T47D (cell line): Measurements from ENCODE around the gene FEV.
A peak's percentile ranks its signal among the peaks of the same experiment; 100 is the strongest.

Experiments used
- DNase-seq, 2 experiments: peaks; one replicate each; pipeline versions ENCODE4 v3.0.0 to v3.0.0-alpha.2; 2011 to 2012; ENCODE audit warnings: low read depth in 1 of 2, low spot score in 1 of 2
- JUND ChIP-seq: IDR thresholded peaks from 2 replicates; pipeline ENCODE4 v1.6.1; 2012; ENCODE audit warnings: low read depth
- in situ Hi-C: cut with HindIII; loops from 2 replicates; pipeline ENCODE4 v1.10.0; 2016; ENCODE audit warnings: low sequenced_read_pairs, low pct_unique_long_range_greater_than_20kb

FEV gene

DNA sequence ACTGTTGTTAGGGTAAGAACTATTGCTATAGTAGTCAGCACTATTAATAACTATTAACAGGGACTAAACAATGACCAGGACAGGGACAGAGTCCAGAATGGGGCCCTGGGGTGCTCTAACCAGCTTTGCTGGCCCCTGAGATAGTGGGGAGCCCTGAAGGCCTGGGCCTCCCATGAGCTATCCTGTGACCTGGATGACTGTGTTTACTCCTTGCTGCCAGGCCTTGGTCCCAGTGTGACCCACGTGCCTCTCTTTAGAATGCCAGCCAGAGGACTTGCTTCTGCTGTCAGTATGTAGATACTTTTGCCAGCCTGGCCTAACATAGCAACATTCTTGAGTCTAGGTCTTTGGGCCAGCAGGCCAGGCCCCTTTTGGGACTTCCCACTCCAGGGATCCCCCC lies 14.1 kb downstream of the FEV start:
- no peak for TF ChIP-seq JUND
- in situ Hi-C loops: no loop called here
- no peak for DNase-seq

DNA sequence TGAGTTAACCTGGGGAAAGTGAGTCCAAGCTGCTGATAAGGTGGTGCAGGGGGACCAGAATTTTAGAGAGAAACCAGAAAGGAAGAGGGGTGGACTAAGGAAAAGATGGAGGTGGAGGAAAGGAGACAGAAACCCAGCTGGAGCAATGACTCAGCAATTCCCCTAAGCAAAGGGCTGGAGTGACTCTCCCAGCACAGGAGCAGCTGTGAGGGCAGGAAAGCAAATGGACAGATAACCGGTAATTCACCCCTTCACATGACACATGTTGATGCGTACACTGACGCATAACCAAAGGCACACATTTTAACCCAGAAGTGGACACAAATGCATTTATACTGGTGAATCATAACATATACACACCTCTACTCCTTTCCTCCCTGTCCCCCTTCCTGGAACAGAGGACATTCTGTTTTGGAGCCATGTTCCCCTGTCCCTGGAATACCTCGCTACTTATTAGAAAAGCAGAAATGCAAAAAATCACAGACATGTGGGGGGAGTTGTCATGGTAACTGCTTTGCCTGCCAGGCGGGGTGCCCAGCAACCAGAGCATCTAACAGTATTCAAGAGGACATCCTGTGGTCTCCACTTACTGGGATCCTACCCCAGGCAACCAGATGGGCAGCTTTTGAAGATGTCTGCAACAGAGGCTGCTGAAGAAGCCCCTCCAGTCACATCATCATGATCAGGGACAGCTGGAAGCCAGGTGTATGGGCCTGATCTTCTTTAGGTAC lies 20.8 kb downstream of the FEV start:
- in situ Hi-C loops: no loop called here
- no peak for DNase-seq
- TF ChIP-seq JUND: no peak

DNA sequence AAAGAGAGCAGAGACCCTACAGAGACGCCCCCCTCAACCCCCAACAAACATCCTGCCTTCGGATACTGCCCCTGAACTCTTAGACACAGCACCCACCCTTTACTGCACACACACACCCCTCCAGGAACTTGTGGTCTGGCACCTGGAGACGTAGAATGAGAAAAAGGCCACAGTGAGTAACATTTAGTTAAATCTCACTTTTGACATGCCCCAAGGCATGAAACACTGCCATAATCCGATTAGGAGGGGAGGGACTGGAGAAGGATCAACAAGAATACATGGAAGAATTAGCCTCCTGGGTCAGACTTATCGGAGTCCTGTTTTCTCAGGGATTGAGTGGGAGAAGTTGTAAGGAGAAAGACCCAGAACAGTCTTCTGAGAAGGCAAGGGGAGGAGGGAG lies 21.4 kb downstream of the FEV start:
- no peak for TF ChIP-seq JUND
- in situ Hi-C loops: no loop called here
- no peak for DNase-seq

DNA sequence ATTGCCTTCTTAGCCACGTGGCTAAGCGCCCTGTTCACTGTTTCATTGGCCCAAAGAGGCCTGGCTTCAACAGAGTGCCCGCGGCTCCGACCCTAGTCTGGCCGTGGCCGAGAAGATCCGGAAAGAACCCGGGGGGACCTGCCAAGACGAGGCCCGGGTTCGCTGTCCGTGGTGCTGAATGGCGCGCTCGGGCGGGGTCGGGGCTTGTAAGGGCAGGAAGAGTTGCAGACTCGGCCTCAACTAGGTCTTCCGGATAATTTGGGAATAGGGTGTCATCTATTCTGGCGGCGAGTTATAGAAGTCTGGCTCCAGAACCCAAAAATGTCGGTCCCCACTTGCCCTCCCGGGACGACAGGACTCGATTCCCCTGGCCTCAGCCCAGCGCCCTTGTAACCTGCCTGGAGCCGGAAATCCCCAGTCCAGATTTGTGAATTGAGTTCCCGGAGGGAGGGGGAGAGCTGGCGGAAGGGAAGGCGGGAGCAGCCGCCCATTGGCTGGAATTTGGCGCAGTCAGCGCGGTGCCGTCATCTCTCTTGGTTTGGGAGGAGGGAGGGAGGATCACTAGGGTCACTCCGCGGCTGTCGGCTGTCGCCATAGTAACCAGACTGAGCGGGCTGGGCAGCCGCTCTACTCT lies 22.0 kb downstream of the FEV start:
- DNase-seq: peak; percentile 59 to 73

DNA sequence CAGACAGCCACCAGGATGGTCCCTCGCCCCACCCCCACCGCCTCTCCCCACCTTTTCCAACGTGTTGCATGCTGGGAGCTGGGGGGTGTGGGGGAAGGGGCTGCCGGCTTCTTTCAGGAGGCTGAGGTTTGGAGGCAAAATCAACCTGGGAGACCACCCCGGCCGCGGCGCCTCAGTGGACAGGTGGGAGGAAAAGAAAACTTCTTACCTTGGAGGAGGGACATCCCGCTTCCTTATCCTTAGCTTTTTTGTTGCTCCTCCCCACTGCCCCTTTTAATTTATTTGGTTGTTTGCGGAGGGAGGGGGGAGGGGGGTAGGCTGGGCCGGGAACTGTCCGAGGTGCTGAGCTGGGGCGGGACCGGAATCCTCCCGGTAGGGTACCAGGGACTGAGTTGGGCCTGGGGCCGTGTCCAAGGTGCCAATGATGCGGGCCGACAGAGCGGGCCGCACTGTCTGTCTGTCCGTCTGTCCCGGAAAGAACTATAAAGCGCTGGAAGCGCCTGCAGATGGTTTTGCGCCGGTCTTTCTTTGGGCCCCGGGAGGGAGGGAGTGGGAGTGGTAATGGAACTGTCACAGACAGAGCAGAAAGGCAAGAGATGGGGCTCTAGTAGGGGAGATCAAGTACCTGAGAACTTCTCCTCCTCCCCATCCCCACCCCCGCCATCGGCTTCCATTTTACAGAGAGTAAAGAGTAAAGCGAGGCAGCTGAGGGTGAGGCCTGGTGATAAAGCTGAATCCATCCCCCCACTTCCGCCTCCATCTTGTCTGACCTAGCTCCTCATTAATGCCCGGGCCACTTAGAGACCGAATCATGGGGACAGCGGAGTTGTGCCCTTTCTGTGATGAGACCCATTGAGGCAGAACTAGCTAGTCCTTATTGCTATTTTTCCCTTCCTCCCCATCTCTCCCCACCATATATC lies 23.1 kb downstream of the FEV start:
- in situ Hi-C loops: no loop called here
- no peak for TF ChIP-seq JUND
- DNase-seq: peak; percentile 52 to 69

More for the DNA sequence above, 22.0 kb downstream of the FEV start:
- TF ChIP-seq JUND: no peak
- in situ Hi-C loops: no loop called here

DNA sequence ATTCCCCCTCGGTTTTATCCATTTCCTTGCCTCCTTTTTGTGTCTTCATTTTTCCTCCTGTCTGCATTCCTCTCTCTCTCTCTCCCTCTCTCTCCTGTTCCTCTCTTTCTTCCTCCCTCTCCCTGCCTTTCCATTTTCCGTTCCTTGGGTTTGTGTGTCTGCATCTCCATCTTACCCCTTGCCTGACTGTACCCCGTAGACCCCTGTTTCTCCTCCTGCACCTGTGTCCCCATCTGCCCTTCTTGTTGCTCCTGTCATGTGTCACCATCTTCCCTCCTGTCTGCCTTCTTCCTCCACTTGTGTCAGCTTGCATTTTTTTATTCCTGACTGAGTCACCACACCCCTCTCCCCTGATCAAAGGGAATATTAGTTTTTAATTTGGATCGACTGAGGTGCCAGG lies 23.8 kb downstream of the FEV start:
- in situ Hi-C loops: no loop called here
- no peak for TF ChIP-seq JUND
- DNase-seq: no peak

DNA sequence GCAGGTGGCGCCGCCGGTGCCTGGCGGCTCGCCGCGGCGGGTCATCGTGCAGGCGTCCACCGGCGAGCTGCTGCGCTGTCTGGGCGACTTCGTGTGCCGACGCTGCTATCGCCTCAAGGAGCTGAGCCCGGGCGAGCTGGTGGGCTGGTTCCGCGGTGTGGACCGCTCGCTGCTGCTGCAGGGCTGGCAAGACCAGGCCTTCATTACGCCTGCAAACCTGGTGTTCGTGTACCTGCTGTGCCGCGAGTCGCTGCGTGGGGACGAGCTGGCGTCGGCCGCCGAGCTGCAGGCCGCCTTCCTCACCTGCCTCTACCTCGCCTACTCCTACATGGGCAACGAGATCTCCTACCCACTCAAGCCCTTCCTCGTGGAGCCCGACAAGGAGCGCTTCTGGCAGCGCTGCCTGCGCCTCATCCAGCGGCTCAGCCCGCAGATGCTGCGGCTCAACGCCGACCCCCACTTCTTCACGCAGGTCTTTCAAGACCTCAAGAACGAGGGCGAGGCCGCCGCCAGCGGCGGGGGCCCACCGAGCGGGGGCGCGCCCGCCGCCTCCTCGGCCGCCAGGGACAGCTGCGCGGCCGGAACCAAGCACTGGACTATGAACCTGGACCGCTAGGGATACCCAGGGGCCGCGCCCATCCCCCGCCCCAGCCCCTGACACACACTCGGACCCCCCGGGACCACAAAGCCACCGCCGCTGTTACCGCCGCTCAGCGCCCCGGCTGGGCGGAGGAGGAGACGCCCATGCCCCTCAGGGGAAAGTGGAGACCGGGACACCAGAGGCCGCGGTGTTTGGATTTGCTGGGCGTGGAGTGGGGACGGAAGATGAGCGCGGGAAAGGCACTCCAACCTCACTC lies 24.4 kb downstream of the FEV start:
- TF ChIP-seq JUND: no peak
- no peak for DNase-seq
- in situ Hi-C loops: no loop called here

DNA sequence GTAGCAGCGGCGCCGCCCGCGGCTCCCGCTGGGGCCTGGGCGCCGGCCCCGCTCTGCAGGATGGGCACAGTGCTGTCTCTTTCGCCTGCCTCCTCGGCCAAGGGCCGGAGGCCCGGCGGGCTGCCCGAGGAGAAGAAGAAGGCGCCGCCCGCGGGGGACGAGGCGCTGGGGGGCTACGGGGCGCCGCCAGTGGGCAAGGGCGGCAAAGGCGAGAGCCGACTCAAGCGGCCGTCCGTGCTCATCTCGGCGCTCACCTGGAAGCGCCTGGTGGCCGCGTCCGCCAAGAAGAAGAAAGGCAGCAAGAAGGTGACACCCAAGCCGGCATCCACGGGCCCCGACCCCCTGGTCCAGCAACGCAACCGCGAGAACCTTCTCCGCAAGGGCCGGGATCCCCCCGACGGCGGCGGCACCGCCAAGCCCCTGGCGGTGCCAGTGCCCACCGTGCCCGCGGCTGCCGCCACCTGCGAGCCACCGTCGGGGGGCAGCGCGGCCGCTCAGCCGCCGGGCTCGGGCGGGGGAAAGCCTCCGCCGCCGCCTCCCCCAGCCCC lies 25.1 kb downstream of the FEV start:
- no peak for DNase-seq
- no peak for TF ChIP-seq JUND
- in situ Hi-C loops: no loop called here

DNA sequence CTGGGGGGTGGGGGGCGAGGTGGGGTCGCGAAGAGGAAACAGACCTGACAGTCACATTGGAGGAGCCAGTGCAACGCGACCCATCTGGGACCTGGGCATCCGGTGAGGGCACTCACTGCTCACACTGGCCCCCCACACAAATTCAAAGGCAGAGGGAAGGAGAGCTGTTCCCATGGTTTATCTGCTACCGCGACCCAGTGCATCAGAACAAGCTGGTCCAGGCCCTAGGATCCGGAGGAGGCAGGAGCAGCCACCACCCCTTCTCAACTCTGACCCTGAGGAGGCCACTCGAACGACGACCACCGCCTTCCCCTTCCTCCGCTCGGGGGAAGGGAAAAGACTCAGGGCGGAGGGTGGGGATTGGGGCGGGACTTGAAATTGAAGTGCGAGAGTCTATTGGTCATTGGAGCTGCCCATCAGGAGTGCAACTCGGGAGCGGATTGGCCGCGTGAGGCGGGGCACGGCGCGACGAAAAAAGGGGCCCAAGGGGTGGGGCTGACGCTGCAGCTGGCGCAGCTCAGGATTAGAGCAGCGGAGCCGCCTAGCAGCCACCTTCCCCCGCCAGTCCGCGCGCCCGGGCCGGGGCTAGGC lies 25.7 kb downstream of the FEV start, which contains the start of gene CDK5R2:
Gene CDK5R2 (plus strand): TSS at position 526 of the 591 bp plus-strand sequence. CDS start 155 bp downstream, outside the sequence.
- no peak for DNase-seq
- in situ Hi-C loops: no loop called here
- TF ChIP-seq JUND: no peak

DNA sequence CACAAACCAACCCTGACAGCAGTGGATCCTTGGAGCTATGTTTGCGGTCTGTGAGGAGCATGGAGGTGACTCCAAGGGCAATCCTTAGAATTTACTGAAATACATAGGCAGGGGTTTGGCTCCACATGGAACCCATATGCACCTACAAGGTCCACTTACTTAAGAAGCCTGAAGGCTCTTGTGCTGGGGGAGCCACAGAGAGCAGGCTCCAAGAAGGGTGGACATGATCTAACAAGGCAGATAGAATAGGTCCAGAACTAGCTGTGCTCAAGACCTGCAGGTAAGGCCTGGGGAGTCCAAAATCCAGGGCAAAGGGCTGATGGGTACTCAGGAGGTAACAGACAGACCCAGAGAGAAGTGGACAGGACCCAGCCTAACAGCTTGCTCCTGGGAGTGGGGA lies 26.7 kb downstream of the FEV start:
- no peak for TF ChIP-seq JUND
- DNase-seq: no peak
- in situ Hi-C loops: no loop called here

DNA sequence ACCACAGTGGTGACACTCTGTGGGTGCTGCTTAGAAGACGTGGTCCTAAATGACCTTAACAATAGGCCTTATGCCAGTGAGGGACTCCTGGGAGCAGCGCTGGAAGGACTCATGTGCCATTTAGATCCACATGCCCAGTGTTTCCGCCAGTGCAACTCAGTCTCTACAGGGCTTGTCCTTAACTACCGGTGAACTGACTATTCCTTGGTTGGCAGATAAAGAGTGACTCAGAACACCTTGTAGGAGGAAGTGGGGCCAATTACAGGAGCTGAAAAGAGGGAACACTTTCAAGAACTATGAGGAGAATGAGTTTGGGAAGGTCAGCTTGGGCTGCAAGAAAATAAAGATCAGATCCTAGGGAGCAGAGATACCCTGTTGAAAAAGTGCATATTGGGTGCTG lies 27.3 kb downstream of the FEV start:
- DNase-seq: no peak
- in situ Hi-C loops: no loop called here
- no peak for TF ChIP-seq JUND
